NCI-H1694 treated with DMSO at 0.1 percent for 48 hours (cell line): ENCODE measurements around the gene DCAF6.
"Not testable (repeated sequence)": the region's sequence is repeated elsewhere in the genome, so short reads cannot be mapped to it uniquely, and the experiment has no call there.

Experiments
- DNase-seq: peaks from one replicate; lab custom pipeline; 2025; lab: John Stamatoyannopoulos, UW

Gene DCAF6

DNA sequence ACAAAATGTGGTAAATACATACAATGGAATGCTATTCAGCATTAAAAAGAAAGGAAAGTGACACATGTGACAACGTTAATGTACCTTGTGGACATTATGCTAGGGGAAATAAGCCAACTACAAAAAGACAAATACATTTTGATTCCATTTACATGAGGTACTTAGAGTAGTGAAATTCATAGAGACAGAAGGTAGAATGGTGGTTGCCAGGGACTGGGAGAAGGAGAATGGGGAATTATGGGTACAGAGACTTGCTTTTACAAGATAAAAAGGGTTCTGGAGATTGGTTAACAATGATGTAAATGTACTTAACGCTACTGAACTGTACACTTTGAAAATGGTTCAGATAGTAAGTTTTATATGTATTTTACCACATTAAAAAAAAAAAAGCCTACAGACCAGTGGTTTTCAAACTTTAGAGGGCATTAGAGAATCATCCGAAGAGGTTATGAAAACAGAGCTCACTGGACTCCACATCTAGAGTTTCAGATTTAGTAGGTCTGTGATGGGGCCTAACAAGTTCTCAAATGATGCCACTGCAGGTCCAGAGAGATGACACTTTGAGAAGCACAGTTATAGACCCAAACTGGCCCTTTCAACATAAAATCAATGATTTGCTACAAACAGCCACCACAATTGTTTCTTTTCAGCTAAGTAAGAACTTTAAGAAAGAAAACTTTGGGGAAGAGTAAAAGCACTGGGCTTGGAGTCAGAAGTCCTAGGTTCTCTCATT lies 13.0 kb upstream of the DCAF6 start:
- no peak for DNase-seq

DNA sequence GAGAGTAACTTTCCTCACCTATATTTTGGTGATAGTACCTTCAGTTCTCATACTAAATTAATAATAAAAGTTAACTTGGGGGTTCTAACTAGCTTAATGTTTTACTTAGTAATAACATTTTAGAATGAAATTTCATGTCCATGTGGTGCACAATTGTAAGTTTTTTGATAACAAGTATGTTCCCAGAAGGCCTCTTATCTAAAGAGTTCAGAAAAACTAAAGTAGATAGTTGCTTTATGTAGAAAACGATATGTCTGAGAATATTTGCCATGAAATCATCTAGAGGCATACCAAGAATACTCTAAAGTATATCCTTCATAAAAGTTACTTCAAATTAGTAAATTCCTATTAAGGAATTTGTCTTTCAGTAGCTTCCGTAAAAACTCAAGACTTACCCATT lies 12.4 kb upstream of the DCAF6 start:
- no peak for DNase-seq

DNA sequence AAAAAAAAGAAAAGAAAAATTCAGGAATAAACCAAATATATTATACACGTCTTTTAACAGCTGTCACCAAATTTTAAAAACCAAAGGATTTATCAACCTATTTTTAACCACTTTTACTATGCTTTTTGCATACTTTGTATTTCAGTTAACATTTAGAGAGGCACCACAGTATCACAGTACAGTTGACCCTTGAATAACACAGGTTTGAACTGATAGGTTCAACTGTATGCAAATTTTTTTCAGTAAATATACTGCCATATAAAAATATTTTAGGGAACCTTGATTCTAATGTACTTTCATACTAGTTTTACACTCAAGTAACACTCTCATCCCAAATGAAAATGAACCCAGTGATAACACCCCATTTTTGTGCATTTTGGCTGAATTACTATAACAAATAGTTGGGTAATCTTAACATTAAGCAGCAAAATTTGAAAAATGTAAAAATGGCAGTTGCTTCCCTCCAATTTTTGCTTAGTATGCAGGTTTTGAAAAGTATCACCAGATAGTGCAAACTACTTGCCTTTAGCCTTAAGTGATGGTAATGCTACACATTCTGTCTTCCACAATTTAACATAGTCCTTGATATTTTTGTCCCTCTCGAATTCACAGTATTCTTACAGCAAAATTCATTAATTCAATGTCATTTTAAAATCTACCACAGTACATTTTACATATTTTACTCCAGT lies 11.8 kb upstream of the DCAF6 start:
- no peak for DNase-seq

DNA sequence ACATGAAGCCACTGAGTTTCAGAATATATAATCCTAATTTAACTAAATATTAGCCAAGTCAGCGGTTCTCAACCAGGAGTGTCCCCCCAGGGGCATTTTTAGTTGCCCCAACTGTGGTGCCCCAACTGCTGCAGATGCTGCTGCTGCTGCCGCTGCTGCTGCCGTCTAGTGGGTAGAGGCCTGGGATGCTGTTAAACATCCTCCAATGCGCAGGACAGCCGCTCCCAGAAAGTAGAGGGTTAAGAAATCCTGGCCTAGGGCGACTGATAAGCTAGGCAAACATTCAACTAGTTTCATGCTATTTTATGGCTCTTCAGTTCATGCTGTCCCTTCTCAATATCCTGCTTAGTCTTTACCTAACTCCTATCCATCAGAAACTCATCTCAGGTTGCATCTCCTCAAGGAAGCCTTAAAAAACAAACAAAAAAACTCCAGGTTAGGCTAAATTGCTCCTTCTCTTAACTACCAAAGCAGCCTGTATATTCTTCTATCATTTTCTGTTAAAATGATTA lies 9.9 kb upstream of the DCAF6 start:
- no peak for DNase-seq

DNA sequence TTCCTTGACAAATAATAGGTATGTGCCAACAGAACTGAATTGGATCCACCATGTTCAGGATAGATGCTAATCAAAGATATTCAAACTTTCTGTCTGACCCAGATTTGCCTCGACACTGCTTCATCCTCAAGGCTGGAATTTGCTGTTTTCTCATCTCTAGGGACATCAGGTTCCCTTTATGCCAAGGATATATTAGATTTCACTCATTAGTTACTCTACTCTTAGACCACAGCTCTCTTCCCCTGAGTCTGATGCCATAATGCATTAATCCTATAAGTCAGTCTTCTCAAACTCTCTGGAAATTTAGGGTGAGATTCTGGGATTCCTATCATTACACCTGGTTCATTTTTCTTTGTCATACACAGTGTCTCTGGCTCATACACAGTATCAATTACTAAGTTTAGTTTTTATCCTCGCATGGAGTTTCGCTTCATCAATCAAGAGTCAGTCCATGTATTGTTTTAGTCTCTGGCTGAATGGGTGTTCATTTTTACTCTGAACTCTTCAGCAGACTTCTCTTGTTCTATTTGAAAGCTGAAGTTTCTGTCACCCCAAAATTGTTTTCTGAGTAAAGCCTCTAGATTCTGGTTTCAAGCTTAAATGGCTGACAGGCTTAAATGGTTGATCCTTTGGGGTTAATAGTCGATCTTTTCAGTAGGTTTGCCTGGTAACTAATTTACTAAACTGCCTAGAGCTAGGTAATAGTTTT lies 9.3 kb upstream of the DCAF6 start:
- DNase-seq = no peak

DNA sequence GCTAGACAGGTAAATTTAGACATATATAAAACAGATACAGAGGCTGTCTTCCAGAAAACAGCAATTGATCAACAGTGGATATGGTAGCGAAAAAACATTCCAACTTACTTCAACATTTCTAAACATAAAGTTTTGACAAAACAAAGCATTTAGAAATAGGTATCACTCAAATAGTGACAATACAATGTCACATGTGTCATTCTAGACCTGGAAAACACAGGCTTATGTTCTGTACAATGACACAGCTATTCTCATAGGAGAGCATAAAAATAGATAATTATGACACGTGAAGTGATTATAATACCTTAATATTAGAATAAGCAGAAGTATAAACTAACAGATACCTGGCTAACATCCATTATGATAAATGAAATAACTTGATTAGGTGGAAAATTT lies 8.0 kb upstream of the DCAF6 start:
- no peak for DNase-seq

DNA sequence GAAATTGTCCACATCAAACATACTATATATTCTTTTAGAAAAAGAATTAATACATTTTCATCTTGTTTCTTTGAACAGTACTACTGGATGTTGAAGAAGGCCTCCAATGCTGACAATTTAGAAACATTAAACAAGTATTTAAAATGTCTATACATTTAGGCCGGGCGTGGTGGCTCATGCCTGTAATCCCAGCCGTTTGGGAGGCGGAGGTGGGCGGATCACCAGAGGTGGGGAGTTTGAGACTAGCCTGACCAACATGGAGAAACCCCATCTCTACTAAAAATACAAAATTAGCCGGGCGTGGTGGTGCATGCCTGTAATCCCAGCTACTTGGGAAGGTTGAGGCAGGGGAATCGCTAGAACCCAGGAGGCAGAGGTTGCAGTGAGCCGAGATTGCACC lies 7.6 kb upstream of the DCAF6 start:
- not testable (repeated sequence) for DNase-seq

DNA sequence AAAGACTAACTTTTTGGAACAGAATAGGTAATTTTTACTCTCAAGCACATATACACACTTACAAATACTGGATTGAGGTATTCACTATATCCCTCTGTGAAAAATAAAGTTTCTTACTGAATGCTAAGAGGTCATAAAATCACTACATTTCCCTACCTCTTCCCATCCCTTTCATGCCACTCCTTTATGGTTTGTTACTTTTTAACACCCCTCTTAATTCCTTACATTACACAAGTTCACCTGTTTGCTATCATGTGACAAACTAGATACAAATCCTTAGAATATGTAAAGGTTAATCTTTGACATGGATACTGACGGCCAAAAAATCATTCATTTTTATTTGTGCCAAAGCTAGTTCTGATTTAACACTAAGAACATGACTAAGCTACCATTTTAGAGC lies 6.8 kb upstream of the DCAF6 start:
- no peak for DNase-seq

DNA sequence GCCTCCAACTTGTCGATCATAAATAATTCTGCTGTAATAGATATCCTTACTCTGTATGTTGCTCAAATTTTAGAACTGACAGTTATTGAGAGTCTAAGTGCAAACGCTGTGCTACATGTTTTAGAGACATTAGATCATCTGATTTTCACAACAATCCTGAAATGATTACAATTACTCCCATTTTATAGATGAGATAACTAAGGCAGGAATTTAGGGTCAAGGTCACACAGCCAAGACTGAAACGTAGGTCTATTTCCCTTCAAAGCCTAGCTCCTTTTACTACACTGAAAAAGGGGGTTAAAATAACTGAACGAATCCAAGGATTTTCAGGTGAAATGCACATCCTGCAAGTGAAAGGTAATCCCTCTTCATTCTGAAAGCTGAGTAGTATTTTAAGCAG lies 2.7 kb upstream of the DCAF6 start:
- DNase-seq = no peak

DNA sequence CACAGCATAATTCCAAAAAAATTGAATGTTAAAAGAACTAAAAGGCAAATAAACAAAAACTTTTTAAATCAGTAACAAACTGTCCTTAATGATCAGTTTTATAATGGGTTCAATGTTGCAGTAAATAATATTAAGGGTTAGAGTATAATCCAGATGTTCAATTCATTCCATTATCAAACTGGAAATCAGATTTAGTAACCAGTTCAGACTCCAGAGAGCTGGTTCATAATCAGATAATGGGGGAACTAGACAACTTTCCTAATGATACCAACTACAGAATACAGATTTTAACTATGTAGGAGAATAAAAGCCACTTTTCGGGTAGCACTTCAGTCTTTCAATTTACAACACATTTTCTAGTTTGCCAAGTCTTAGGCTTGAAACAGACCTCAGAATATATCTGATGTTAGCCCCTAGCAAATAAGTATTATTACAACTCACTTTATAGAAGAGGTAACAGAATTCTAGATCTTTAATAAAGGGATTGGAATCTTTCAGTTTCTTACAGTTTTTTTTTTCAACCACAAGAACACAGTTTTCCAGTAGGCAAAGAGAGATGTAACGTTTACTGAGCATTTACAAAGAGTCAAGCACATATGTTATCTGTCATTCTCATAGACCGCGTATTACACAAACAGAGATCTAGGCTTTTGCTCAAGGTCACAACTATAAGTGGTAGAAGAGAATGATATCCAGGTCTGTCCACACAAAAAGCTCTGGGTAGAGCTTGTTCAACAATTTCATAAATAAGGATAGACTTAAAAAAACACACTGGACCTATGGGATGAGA lies 1.9 kb upstream of the DCAF6 start:
- DNase-seq = peak; percentile 13

DNA sequence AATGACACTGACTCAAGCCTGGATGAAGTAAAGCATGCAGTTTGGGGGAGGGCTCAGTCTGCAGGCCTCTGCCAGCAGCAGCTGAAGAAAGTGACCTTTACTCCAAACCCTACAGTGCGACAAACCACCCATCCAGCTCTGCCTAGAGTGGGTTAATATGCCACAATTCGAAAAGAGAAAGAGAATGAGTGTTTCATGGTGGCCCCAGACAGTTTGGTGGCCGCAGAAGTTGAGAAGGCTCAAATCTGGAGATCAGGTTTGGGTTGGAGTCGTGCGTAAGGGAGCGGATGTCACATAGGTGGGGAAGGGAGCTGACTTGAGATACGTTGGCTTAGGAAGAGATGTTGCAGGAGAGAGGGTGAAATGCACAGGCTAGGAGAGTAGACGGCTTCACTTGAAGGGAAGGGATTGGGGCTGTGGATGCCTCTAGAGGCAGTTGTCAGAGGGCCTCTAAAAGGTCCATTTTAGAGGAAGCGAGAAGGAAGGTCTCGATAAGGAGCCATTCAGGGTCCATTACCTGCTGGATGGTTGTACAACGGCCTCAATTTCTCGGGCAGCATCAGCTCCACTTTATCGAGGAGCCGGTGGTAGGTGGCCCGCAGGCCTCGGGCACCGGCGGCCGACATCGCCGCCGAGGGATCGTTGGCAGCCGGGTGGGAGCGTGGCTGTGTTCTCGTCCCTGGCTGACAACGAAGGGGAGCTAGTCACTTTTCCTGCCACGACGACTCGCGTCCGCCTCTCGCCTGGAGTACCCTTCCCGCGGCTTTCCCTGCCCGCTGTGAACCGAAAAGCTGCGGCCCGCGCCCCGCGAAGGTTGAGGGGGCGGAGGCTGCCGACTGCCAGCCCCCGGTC lies 1.0 kb upstream of the DCAF6 start:
- DNase-seq = peak; percentile 24

DNA sequence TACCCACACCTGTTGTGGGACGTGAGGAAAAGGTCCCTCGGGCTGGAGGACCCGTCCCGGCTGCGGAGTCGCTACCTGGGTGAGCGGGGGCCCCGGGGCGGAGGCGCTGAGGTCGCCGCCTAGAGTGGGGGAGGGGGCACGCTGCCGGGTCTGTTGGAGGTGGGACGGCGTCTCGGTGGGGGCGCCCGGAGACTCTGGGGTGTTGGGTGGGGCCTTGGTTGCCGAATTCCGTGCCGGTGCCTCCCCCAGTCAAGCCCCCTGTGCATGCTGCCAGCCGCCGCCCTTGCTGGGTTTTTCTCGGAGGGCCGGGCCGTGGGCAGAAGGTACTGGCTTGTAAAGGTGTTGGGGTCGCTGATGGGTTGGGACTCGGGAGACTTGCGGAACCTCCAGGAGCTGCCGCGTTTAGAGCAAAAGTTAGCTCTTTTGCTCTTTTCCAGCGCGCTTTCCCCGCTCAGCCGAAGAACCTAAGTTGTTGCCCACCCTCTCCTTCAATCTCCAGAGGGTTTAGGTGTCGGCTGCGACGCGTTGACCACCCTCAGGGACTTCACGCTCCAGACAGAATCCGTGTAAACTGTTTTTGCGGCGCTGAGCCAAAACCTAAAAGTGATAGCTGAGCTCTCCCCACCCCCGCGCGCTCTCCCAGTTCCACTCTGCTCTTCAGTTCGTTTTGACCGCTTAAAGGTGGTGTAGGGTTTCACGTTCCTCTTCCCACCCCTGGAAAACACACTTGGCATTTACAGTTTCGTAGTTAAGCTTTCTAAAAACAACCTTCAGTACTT lies 636 bp downstream of the DCAF6 start, which contains the start of gene MPC2:
MPC2 (minus strand) TSS at position 143 of the 779 bp plus-strand sequence. CDS start 1,231 bp downstream, outside the sequence.
- peak; percentile 13 for DNase-seq

DNA sequence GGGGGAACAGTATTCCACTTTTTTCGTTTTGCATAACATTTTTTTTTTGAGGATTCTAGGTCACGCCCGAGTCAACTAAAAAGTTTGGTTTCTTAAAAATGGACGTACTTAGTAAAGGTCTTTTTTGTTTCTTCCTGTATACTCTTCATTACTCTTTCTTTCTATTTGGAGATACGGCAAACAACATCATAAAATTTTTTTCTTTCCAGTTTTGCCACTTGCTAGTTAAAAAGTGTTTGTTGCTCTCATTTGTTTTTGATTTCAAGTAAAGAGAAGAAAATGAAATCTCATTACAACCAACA lies 1.2 kb downstream of the DCAF6 start:
- no peak for DNase-seq

DNA sequence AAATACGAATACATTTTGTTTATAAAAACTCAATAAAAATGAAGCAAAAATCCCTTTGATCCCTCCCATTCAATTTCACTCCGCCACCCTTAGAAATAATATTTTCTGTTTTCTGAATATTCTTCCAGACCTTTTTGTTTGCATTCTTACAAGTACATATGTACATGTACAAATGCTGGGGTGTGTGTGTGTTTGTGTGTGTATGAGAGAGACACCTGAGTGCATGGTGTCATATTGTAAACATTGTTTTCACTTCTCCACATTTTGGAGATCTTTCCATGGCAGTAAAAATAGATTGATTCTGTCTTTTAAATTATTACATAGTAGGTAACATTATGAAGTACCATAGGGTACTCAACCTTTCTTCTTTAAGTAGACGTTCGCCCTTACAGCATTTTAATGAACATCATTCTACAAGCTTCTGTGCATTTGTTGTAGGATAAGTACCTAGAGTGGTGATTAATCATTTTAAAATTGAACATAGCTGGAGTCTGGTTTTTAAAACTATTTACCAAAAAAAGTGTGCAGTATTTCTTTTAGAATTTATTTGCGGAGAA lies 1.7 kb downstream of the DCAF6 start:
- no peak for DNase-seq

DNA sequence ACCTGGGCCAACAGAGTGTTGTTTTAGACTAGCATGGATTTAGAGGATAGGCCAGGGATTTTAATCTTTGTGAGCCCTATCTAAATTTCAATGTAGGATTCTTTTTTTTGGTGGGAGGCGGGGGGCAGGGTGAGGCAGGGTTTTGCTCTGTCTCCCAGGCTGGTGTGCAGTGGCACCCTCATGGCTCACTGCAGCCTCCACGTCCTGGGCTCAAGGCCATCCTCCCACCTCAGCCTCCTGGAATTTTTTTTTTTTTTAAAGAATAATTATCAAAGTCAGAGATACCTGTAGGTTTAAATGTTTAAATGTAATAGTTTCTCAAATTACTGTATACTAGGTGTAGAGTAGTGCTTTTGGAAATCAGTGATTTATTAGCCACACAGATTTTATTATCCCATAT lies 3.8 kb downstream of the DCAF6 start:
- no peak for DNase-seq

DNA sequence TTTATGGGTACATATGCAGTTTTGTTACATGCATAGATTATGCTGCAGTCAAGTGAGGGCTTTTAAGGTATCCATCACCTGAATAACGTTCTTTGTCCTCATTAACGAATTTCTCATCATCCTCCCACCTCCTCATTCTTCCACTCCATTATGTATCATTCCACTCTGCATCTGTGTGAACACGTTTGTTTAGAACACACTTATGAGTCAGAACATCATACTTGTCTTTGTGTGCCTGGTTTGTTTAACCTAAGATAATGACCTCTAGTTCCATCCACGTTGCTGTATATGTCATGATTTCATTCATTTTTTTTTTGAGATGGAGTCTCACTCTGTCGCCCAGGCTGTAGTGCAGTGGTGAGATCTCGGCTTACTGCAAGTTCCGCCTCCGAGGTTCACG lies 7.1 kb downstream of the DCAF6 start:
- no peak for DNase-seq

DNA sequence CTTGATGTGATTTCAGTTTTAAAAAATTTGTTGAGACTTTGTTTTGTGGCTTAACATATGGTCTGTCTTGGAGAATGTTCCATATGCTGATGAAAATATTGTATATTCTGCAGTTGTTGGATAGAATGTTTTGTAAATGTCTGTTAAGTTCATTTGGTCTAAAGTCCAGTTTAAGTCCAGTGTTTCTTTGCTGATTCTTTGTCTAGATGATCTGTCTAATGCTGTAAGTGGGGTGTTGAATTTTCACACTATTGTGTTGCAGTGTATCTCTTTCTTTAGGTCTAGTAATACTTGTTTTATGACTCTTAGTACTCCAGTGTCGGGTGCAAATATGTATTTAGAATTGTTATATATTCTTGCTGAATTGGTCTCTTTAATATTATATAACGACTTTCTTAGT lies 11.2 kb downstream of the DCAF6 start:
- no peak for DNase-seq

DNA sequence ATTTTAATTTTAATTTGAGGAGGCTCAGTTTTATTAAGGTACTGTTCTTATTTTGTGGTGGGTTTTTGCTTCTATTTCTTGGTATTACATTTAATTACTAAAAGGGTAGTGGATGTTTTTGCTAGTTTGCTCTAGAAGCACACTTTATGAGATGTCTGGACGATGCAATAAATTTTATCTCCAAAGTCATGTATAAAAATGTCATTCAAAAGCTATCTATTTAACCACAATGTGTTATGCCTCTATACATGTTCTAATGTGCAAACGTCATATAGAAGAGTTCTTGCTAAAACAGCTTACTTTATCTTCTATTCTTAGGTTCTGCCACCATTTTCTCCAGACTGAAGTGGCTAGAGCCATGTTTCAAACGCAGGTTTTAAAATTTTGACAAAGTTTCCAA lies 13.3 kb downstream of the DCAF6 start:
- DNase-seq = no peak

DNA sequence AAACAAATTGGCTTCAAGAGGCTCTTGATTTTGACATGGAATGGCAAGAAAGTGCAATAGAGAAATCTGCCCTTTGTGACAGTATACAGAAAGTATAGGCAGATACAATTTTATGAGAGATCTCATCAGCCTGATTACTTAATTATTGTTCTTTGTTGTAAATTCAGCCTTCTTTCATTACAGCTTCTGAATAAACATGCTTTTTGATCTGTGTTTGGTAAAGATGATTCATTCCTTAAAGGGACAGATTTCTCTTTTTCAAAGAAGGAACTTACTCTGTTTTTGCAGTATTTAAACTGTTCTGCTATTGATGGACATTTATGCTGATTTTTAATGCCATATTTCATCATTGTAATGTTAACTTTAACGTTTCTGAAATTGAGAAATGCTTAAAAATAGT lies 14.1 kb downstream of the DCAF6 start:
- DNase-seq = no peak

DNA sequence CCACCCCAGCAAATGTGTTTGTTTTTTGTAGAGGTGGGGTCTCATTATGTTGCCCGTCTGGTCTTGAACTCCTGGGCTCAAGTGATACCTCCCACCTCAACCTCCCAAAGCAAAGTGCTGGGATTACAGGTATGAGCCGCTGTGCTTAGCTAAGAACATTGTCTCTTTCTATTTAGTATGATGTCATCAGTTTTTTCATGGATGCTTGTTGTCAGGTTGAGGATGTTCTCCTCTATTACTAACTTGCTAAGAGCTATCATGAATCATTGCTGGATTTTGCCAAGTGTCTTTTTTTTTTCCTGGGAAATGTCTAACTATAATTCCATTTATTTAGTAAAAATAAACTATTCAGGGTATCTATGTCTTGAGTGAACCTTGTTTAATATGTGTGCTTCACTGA lies 19.4 kb downstream of the DCAF6 start:
- DNase-seq = no peak
